Measurements from ENCODE around the gene CAB39.

Gene CAB39

DNA sequence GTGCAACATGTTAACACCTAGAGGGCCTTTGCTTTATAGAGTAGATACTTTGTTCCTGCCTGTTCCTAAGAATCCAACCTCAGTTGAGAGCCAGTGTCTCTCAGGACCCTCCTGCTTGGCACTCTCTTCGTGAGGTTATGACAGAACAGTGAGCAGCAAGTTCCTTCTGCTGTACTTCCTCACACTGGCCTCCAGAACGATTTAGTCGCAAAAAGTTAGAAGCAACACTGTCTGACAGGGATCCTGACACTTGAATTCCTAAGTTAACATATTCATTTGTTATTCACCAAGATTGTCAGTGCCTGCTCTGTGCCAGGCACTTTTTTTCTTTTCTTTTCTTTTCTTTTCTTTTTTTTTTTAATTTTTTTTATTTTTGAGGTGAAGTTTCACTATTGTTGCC, 95.1 kb downstream of the CAB39 start:
- Histone ChIP-seq H3K36me3 (ENCODE audit: insufficient read depth, low read length) (peaks cover 37% of the 10 kb centered on the region), H3K79me2 (ENCODE audit: insufficient read depth, low read length) (no peaks in the 10 kb centered on the region), H3K9ac (ENCODE audit: low read depth, low read length) (no peak overlapping the region), H4K20me1 (ENCODE audit: insufficient read depth, low read length) (no peaks in the 10 kb centered on the region), H3K27ac (ENCODE audit: low read length) (no peak overlapping the region), H3K27me3 (ENCODE audit: insufficient read depth, low read length, poor library complexity) (no peaks in the 10 kb centered on the region), H3K9me3 (ENCODE audit: insufficient read depth, low read length, severe bottlenecking) (no peaks in the 10 kb centered on the region), H3K4me1 (ENCODE audit: insufficient read depth, low read length) (no peaks in the 10 kb centered on the region), H3K4me3 (ENCODE audit: low read depth in 1 of 2, low read length in 2 of 2) (no peak overlapping the region), H3K4me2 (ENCODE audit: insufficient read depth, low read length) (no peak overlapping the region), H2AFZ (ENCODE audit: low read depth, low read length) (no peak overlapping the region)
- TF ChIP-seq, protein P1, sequence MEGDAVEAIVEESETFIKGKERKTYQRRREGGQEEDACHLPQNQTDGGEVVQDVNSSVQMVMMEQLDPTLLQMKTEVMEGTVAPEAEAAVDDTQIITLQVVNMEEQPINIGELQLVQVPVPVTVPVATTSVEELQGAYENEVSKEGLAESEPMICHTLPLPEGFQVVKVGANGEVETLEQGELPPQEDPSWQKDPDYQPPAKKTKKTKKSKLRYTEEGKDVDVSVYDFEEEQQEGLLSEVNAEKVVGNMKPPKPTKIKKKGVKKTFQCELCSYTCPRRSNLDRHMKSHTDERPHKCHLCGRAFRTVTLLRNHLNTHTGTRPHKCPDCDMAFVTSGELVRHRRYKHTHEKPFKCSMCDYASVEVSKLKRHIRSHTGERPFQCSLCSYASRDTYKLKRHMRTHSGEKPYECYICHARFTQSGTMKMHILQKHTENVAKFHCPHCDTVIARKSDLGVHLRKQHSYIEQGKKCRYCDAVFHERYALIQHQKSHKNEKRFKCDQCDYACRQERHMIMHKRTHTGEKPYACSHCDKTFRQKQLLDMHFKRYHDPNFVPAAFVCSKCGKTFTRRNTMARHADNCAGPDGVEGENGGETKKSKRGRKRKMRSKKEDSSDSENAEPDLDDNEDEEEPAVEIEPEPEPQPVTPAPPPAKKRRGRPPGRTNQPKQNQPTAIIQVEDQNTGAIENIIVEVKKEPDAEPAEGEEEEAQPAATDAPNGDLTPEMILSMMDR (IDR thresholded peaks at IDR 0.05; ENCODE audit: borderline replicate concordance, extremely low read depth, low read length, poor library complexity, severe bottlenecking) = no peak
- TF ChIP-seq EZH2 (IDR thresholded peaks at IDR 0.05; ENCODE audit: borderline replicate concordance, low read depth, low read length, severe bottlenecking) = no peak
- no peak for DNase-seq
- no peak for ATAC-seq (ENCODE audit: insufficient read depth, low read depth)

DNA sequence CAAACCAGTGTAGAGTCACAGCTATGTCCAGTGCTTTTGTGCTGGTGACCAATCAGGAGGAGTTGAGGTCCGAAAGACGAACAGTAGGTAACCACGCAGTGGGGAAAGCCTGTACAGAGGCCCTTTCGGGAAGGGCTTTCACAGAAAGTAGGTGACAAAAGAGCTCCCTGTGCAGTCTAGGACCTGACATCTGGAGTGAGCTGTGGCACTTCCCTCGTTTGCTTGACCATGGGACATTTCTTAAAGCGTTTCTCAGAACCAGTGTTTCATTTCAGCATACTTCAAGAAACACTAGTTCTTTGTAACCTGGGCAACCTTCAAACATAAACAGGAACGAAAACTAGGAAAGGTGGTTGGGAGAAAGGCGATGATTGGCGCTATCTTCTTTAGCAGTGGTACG, 96.4 kb downstream of the CAB39 start:
- Histone ChIP-seq H3K4me1 (ENCODE audit: insufficient read depth, low read length) (no peaks in the 10 kb centered on the region), H3K27me3 (ENCODE audit: insufficient read depth, low read length, poor library complexity) (no peaks in the 10 kb centered on the region), H3K4me2 (ENCODE audit: insufficient read depth, low read length) (no peak overlapping the region), H3K36me3 (ENCODE audit: insufficient read depth, low read length) (peaks cover 49% of the 10 kb centered on the region), H2AFZ (ENCODE audit: low read depth, low read length) (no peak overlapping the region), H3K27ac (ENCODE audit: low read length) (no peak overlapping the region), H4K20me1 (ENCODE audit: insufficient read depth, low read length) (no peaks in the 10 kb centered on the region), H3K9me3 (ENCODE audit: insufficient read depth, low read length, severe bottlenecking) (no peaks in the 10 kb centered on the region), H3K79me2 (ENCODE audit: insufficient read depth, low read length) (no peaks in the 10 kb centered on the region; the same call in 1 of the 2 replicates), H3K4me3 (ENCODE audit: low read depth in 1 of 2, low read length in 2 of 2) (no peak overlapping the region), H3K9ac (ENCODE audit: low read depth, low read length) (no peak overlapping the region)
- TF ChIP-seq EZH2 (IDR thresholded peaks at IDR 0.05; ENCODE audit: borderline replicate concordance, low read depth, low read length, severe bottlenecking) = no peak
- TF ChIP-seq, protein P1 (IDR thresholded peaks at IDR 0.05; ENCODE audit: borderline replicate concordance, extremely low read depth, low read length, poor library complexity, severe bottlenecking) = no peak
- no peak for DNase-seq
- no peak for ATAC-seq (ENCODE audit: insufficient read depth, low read depth)

- no peak overlapping the region for H3K27ac ChIP-seq (ENCODE audit: low read length)
- no peak overlapping the region for H3K4me2 ChIP-seq (ENCODE audit: insufficient read depth, low read length)
- TF ChIP-seq EZH2 (IDR thresholded peaks at IDR 0.05; ENCODE audit: borderline replicate concordance, low read depth, low read length, severe bottlenecking) = no peak
- TF ChIP-seq, protein P1 (IDR thresholded peaks at IDR 0.05; ENCODE audit: borderline replicate concordance, extremely low read depth, low read length, poor library complexity, severe bottlenecking) = peak; percentile 43
- H3K36me3 ChIP-seq (ENCODE audit: insufficient read depth, low read length) = peaks cover 57% of the 10 kb centered on the region
- H3K79me2 ChIP-seq (ENCODE audit: insufficient read depth, low read length) = no peaks in the 10 kb centered on the region; the same call in 1 of the 2 replicates
- no peaks in the 10 kb centered on the region for H3K27me3 ChIP-seq (ENCODE audit: insufficient read depth, low read length, poor library complexity)
- no peaks in the 10 kb centered on the region for H3K9me3 ChIP-seq (ENCODE audit: insufficient read depth, low read length, severe bottlenecking)
- H2AFZ ChIP-seq (ENCODE audit: low read depth, low read length) = no peak overlapping the region
- H3K4me1 ChIP-seq (ENCODE audit: insufficient read depth, low read length) = no peaks in the 10 kb centered on the region
- DNase-seq (no peak), ATAC-seq (ENCODE audit: insufficient read depth, low read depth) (peak; percentile 40; the same call in 1 of the 3 replicates)
- H3K4me3 ChIP-seq (ENCODE audit: low read depth in 1 of 2, low read length in 2 of 2) = no peak overlapping the region
- no peaks in the 10 kb centered on the region for H4K20me1 ChIP-seq (ENCODE audit: insufficient read depth, low read length)
- no peak overlapping the region for H3K9ac ChIP-seq (ENCODE audit: low read depth, low read length)
These were observed 97.1 kb downstream of the CAB39 start for GRCh38 chr2:230809677-230810251.
